ENCODE measurements around the gene COPB1.

Gene COPB1

DNA sequence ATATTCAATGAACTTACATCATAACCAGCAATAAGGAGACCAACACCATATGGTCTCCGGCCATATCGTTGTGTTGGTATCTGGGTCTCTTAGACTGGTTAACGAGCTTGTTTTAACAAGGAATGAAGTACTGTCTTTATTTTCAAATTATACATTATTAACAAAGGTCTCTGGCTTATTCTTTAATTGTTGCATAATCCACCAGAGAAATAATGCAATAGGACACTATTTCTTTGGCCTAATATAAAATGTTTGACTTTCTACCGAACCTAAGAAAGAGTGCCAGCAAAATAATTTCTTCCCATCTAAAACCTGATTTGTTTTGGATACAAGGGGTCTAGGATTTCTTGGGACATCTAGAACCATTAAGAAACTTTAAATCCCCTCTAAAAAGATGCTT, 14.2 kb upstream of the COPB1 start:
- Histone ChIP-seq H3K27ac (ENCODE audit: low read depth, low read length) (no peak overlapping the region), H3K27me3 (ENCODE audit: insufficient read depth, low read length) (no peaks in the 10 kb centered on the region), H3K36me3 (ENCODE audit: insufficient read depth, low read length) (peaks cover 51% of the 10 kb centered on the region), H3K79me2 (ENCODE audit: control insufficient read depth, insufficient read depth, low read length, unreplicated experiment) (peaks cover 40% of the 10 kb centered on the region), H3K4me1 (ENCODE audit: control insufficient read depth, insufficient read depth, low read length, unreplicated experiment) (peaks cover 13% of the 10 kb centered on the region), H2AFZ (ENCODE audit: low read length, unreplicated experiment) (no peak overlapping the region), H3K4me3 (ENCODE audit: low read depth, low read length) (no peak overlapping the region)

- H2AFZ ChIP-seq (ENCODE audit: low read length, unreplicated experiment): no peak overlapping the region
- peaks cover 52% of the 10 kb centered on the region for H3K36me3 ChIP-seq (ENCODE audit: insufficient read depth, low read length)
- H3K4me3 ChIP-seq (ENCODE audit: low read depth, low read length): no peak overlapping the region
- no peak overlapping the region for H3K27ac ChIP-seq (ENCODE audit: low read depth, low read length)
- H3K27me3 ChIP-seq (ENCODE audit: insufficient read depth, low read length): no peaks in the 10 kb centered on the region
- H3K79me2 ChIP-seq (ENCODE audit: control insufficient read depth, insufficient read depth, low read length, unreplicated experiment): no peaks in the 10 kb centered on the region
- H3K4me1 ChIP-seq (ENCODE audit: control insufficient read depth, insufficient read depth, low read length, unreplicated experiment): no peaks in the 10 kb centered on the region
Observed at GRCh38 chr11:14506532-14506931, 6.9 kb upstream of the COPB1 start.

DNA sequence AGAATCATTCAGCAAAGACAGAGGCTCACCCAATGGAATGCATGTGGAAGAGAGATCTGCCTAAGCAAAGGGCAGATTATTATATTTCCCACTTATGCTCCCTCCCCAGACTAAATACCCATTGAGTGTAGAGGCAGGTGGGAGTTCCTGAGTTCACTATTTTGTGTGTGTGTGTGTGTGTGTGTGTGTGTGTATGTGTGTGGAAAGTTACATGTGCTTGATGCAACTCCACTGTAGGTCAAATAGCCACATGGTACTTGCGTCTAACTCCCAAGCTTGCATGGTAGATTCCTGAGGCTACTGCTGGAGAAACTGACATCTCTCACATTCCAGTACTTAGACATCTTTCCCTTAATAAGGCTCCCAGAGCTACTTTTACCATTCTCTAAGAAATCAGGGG, 3.4 kb upstream of the COPB1 start:
- H3K27me3 ChIP-seq (ENCODE audit: insufficient read depth, low read length): no peaks in the 10 kb centered on the region
- peaks cover 12% of the 10 kb centered on the region for H3K79me2 ChIP-seq (ENCODE audit: control insufficient read depth, insufficient read depth, low read length, unreplicated experiment)
- no peak overlapping the region for H2AFZ ChIP-seq (ENCODE audit: low read length, unreplicated experiment)
- H3K27ac ChIP-seq (ENCODE audit: low read depth, low read length): no peak overlapping the region
- peaks cover 36% of the 10 kb centered on the region for H3K36me3 ChIP-seq (ENCODE audit: insufficient read depth, low read length)
- no peak overlapping the region for H3K4me3 ChIP-seq (ENCODE audit: low read depth, low read length)
- H3K4me1 ChIP-seq (ENCODE audit: control insufficient read depth, insufficient read depth, low read length, unreplicated experiment): peaks cover 4% of the 10 kb centered on the region

GRCh38 chr11:14502039-14502438, 2.4 kb upstream of the COPB1 start:
- Histone ChIP-seq H3K27ac (ENCODE audit: low read depth, low read length) (no peak overlapping the region), H3K36me3 (ENCODE audit: insufficient read depth, low read length) (peaks cover 36% of the 10 kb centered on the region), H3K4me1 (ENCODE audit: control insufficient read depth, insufficient read depth, low read length, unreplicated experiment) (peaks cover 14% of the 10 kb centered on the region), H2AFZ (ENCODE audit: low read length, unreplicated experiment) (no peak overlapping the region), H3K79me2 (ENCODE audit: control insufficient read depth, insufficient read depth, low read length, unreplicated experiment) (peaks cover 22% of the 10 kb centered on the region), H3K4me3 (ENCODE audit: low read depth, low read length) (no peak overlapping the region), H3K27me3 (ENCODE audit: insufficient read depth, low read length) (no peaks in the 10 kb centered on the region)

DNA sequence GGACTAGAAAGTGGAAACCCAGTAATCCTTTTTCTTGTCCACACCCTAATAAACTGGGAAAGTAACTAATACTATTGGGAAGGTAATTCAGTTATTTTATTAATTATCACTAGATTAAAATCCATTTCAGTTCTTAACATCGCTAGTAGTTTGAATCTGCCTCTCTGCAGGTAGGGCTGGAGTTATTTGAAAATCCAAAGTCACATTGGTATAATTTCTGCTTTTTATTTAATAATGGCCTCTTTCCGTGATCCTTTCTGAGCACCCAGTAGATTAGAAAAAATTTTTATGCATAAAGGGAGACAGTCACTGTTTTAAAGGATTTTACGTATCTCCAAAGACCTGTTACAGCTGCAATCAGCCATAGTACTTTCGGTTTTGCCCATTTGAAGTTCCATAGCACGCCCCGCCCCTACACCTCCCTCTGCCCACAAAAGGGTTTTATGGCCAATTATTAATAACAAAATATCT, 605 bp upstream of the COPB1 start:
- peak overlapping the region; percentile 95 for H3K4me3 ChIP-seq (ENCODE audit: low read depth, low read length)
- H3K4me1 ChIP-seq (ENCODE audit: control insufficient read depth, insufficient read depth, low read length, unreplicated experiment): peaks cover 19% of the 10 kb centered on the region
- peak overlapping the region; percentile 63 for H3K27ac ChIP-seq (ENCODE audit: low read depth, low read length)
- H3K27me3 ChIP-seq (ENCODE audit: insufficient read depth, low read length): no peaks in the 10 kb centered on the region
- H2AFZ ChIP-seq (ENCODE audit: low read length, unreplicated experiment): peak overlapping the region; percentile 92
- peaks cover 31% of the 10 kb centered on the region for H3K36me3 ChIP-seq (ENCODE audit: insufficient read depth, low read length)
- H3K79me2 ChIP-seq (ENCODE audit: control insufficient read depth, insufficient read depth, low read length, unreplicated experiment): peaks cover 39% of the 10 kb centered on the region

DNA sequence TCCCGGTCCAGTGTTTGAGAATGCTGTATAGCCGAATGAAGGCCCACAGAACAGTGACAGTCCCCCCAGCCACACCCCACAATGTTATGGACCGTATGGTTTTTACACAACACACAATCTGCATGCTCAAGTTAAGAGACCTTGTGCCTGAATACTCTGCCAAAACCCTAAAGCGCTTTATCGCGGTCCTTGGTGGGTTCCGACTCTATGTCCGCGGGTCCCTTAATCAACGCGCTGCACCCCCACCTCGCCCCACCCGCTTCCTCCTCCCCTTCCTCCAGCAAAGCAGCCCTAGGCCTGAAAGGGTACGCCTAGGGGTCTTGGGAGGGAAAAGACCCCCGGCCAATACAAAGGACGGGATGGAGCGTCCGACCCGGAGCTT, 442 bp downstream of the COPB1 start:
- Histone ChIP-seq H3K36me3 (ENCODE audit: insufficient read depth, low read length) (peaks cover 31% of the 10 kb centered on the region), H3K27ac (ENCODE audit: low read depth, low read length) (no peak overlapping the region; the same call in 1 of the 2 replicates), H3K79me2 (ENCODE audit: control insufficient read depth, insufficient read depth, low read length, unreplicated experiment) (peaks cover 48% of the 10 kb centered on the region), H3K27me3 (ENCODE audit: insufficient read depth, low read length) (no peaks in the 10 kb centered on the region), H3K4me3 (ENCODE audit: low read depth, low read length) (peak overlapping the region; percentile 95), H2AFZ (ENCODE audit: low read length, unreplicated experiment) (no peak overlapping the region), H3K4me1 (ENCODE audit: control insufficient read depth, insufficient read depth, low read length, unreplicated experiment) (peaks cover 19% of the 10 kb centered on the region)

DNA sequence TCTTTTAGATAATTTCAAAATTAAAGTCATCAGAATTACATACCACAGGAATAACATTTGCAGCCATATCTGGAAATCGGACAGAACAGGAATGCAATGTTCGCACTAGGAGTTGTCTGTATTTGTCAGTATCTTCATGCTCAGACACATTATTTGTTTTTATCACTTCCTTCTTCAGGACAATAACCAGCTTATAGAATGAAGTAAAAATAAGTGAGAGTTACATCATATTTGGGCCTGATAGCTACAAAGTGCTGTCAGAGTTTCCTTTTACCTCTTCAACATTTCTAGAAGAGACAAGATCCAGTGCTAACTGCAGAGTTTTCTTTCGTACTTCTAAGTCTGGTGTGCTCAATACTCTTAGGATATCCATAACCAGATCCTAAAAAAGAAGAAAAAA, 18.9 kb downstream of the COPB1 start:
- Histone ChIP-seq H3K27ac (ENCODE audit: low read depth, low read length) (0 out of 2 replicates have a peak overlapping the region, but pooled peaks have one; percentile 18), H3K36me3 (ENCODE audit: insufficient read depth, low read length) (peaks cover 69% of the 10 kb centered on the region), H3K4me1 (ENCODE audit: control insufficient read depth, insufficient read depth, low read length, unreplicated experiment) (peaks cover 3% of the 10 kb centered on the region), H3K79me2 (ENCODE audit: control insufficient read depth, insufficient read depth, low read length, unreplicated experiment) (peaks cover 20% of the 10 kb centered on the region), H2AFZ (ENCODE audit: low read length, unreplicated experiment) (no peak overlapping the region), H3K4me3 (ENCODE audit: low read depth, low read length) (no peak overlapping the region), H3K27me3 (ENCODE audit: insufficient read depth, low read length) (no peaks in the 10 kb centered on the region)

GRCh38 chr11:14471127-14471526, 28.5 kb downstream of the COPB1 start:
- Histone ChIP-seq H3K36me3 (ENCODE audit: insufficient read depth, low read length) (peaks cover 82% of the 10 kb centered on the region), H3K27me3 (ENCODE audit: insufficient read depth, low read length) (no peaks in the 10 kb centered on the region), H3K27ac (ENCODE audit: low read depth, low read length) (no peak overlapping the region), H3K4me1 (ENCODE audit: control insufficient read depth, insufficient read depth, low read length, unreplicated experiment) (no peaks in the 10 kb centered on the region), H3K4me3 (ENCODE audit: low read depth, low read length) (no peak overlapping the region), H3K79me2 (ENCODE audit: control insufficient read depth, insufficient read depth, low read length, unreplicated experiment) (peaks cover 57% of the 10 kb centered on the region), H2AFZ (ENCODE audit: low read length, unreplicated experiment) (no peak overlapping the region)

GRCh38 chr11:14463623-14464022, 36.0 kb downstream of the COPB1 start:
- Histone ChIP-seq H2AFZ (ENCODE audit: low read length, unreplicated experiment) (no peak overlapping the region), H3K36me3 (ENCODE audit: insufficient read depth, low read length) (peaks cover 69% of the 10 kb centered on the region), H3K4me3 (ENCODE audit: low read depth, low read length) (no peak overlapping the region), H3K4me1 (ENCODE audit: control insufficient read depth, insufficient read depth, low read length, unreplicated experiment) (peaks cover 8% of the 10 kb centered on the region), H3K79me2 (ENCODE audit: control insufficient read depth, insufficient read depth, low read length, unreplicated experiment) (peaks cover 20% of the 10 kb centered on the region), H3K27me3 (ENCODE audit: insufficient read depth, low read length) (no peaks in the 10 kb centered on the region), H3K27ac (ENCODE audit: low read depth, low read length) (no peak overlapping the region)

- Histone ChIP-seq H3K36me3 (ENCODE audit: insufficient read depth, low read length) (peaks cover 45% of the 10 kb centered on the region), H3K27me3 (ENCODE audit: insufficient read depth, low read length) (no peaks in the 10 kb centered on the region), H2AFZ (ENCODE audit: low read length, unreplicated experiment) (no peak overlapping the region), H3K79me2 (ENCODE audit: control insufficient read depth, insufficient read depth, low read length, unreplicated experiment) (peaks cover 7% of the 10 kb centered on the region), H3K4me3 (ENCODE audit: low read depth, low read length) (no peak overlapping the region), H3K4me1 (ENCODE audit: control insufficient read depth, insufficient read depth, low read length, unreplicated experiment) (peaks cover 21% of the 10 kb centered on the region), H3K27ac (ENCODE audit: low read depth, low read length) (no peak overlapping the region)
Observed at GRCh38 chr11:14460147-14460546, 39.5 kb downstream of the COPB1 start.

DNA sequence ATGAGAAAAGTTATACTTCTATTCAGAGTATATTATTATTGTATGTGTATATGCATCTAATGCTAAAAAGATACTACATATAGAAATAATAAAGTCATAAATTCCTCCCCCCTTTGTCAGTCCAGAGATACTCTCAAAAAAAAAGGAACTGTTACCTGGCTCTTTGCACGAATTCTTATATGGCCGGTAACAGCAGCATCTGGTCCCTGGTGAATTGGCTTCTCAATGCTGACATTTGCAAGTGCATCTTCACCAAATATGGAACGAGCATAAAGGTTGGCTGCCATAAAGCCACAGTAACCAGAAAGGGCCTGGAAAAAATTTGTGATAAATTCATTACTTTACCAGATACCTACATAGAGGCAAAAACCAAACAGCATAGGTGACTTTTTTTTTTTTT, 41.2 kb downstream of the COPB1 start:
- H3K27ac ChIP-seq (ENCODE audit: low read depth, low read length): no peak overlapping the region
- H3K4me3 ChIP-seq (ENCODE audit: low read depth, low read length): no peak overlapping the region
- H3K79me2 ChIP-seq (ENCODE audit: control insufficient read depth, insufficient read depth, low read length, unreplicated experiment): peaks cover 3% of the 10 kb centered on the region
- H3K27me3 ChIP-seq (ENCODE audit: insufficient read depth, low read length): no peaks in the 10 kb centered on the region
- no peak overlapping the region for H2AFZ ChIP-seq (ENCODE audit: low read length, unreplicated experiment)
- peaks cover 22% of the 10 kb centered on the region for H3K4me1 ChIP-seq (ENCODE audit: control insufficient read depth, insufficient read depth, low read length, unreplicated experiment)
- H3K36me3 ChIP-seq (ENCODE audit: insufficient read depth, low read length): peaks cover 30% of the 10 kb centered on the region

Measured in ACC112 (cell line).